CD14-positive monocyte (primary cell): ENCODE data around the gene DNAJB14. TPM values are rescaled to one million over a fixed set of nuclear protein-coding genes. Genes with fewer than 3 reads are reported as not detected.
A peak's percentile ranks its signal among the peaks of the same experiment; 100 is the strongest.

Experiments used
- DNase-seq, 3 donors: peaks; one replicate each; pipeline ENCODE4 v3.0.0-alpha.2; 2011 to 2022
- H2AFZ ChIP-seq: 2 replicates; pipeline ENCODE4 v1.6.0; 2012; ENCODE audit warnings: mild to moderate bottlenecking, low read depth, low read length, inconsistent platforms; ENCODE audit not compliant: insufficient read depth, poor library complexity, severe bottlenecking
- H3K27ac ChIP-seq, 2 donors: 1 replicate in 1 of 2; 2 replicates in 1 of 2; pipeline ENCODE4 v1.5.1; 2012 to 2013; ENCODE audit warnings: low read length in 2 of 2, control low read depth in 1 of 2, inconsistent platforms in 1 of 2, low read depth in 1 of 2, mild to moderate bottlenecking in 1 of 2
- H3K27me3 ChIP-seq, 2 donors: one replicate each; pipeline versions ENCODE4 v1.6.0 to v1.6.1; 2011 to 2013; ENCODE audit warnings: low read length in 2 of 2; ENCODE audit not compliant: control insufficient read depth in 2 of 2, insufficient read depth in 2 of 2
- H3K36me3 ChIP-seq, 2 donors: replicated peaks in 1 of 2; 1 replicate in 1 of 2; 2 replicates in 1 of 2; pipeline versions ENCODE4 v1.5.1 to v1.6.1; 2012 to 2013; ENCODE audit warnings: low read length in 2 of 2, control low read depth in 1 of 2, inconsistent platforms in 1 of 2, mild to moderate bottlenecking in 1 of 2; ENCODE audit not compliant: insufficient read depth in 2 of 2, control insufficient read depth in 1 of 2
- H3K4me1 ChIP-seq, 2 donors: 1 replicate in 1 of 2; 2 replicates in 1 of 2; pipeline versions ENCODE4 v1.5.1 to v1.6.1; 2012 to 2013; ENCODE audit warnings: low read length in 2 of 2, control low read depth in 1 of 2, inconsistent platforms in 1 of 2, mild to moderate bottlenecking in 1 of 2, moderate library complexity in 1 of 2; ENCODE audit not compliant: insufficient read depth in 2 of 2, control insufficient read depth in 1 of 2
- H3K4me2 ChIP-seq: replicated peaks from 2 replicates; pipeline ENCODE3; 2012; ENCODE audit warnings: low read length, moderate library complexity, mild to moderate bottlenecking; ENCODE audit not compliant: poor library complexity, severe bottlenecking; ENCODE audit errors: extremely low read depth
- H3K4me3 ChIP-seq, 3 experiments: fragments of 200-600 bp in 1 of 3; sonication (generic) in 1 of 3; replicated peaks in 1 of 3; 1 replicate in 2 of 3; 2 replicates in 1 of 3; pipeline ENCODE4 v1.5.1; 2011 to 2013; ENCODE audit warnings: low read length in 3 of 3, mild to moderate bottlenecking in 3 of 3, control low read depth in 2 of 3, low read depth in 2 of 3, inconsistent platforms in 1 of 3, moderate library complexity in 1 of 3
- H3K79me2 ChIP-seq: 2 replicates; pipeline ENCODE4 v1.6.0; 2012; ENCODE audit warnings: mild to moderate bottlenecking, control low read depth, inconsistent platforms, low read length, moderate library complexity; ENCODE audit not compliant: insufficient read depth
- H3K9ac ChIP-seq: 2 replicates; pipeline ENCODE4 v1.6.0; 2017; ENCODE audit warnings: low read length, mild to moderate bottlenecking; ENCODE audit not compliant: insufficient read depth, poor library complexity, severe bottlenecking
- H3K9me3 ChIP-seq, 2 donors: replicated peaks in 1 of 2; 1 replicate in 1 of 2; 2 replicates in 1 of 2; pipeline versions ENCODE4 v1.5.1 to v1.6.1; 2012 to 2013; ENCODE audit warnings: low read length in 2 of 2, control low read depth in 1 of 2; ENCODE audit not compliant: control insufficient read depth in 1 of 2, insufficient read depth in 1 of 2
- H4K20me1 ChIP-seq: 2 replicates; pipeline ENCODE4 v1.6.0; 2012; ENCODE audit warnings: mild to moderate bottlenecking, low read length, control low read depth, moderate library complexity; ENCODE audit not compliant: insufficient read depth
- H3K27ac Mint-ChIP-seq, 7 donors: one replicate each; pipeline ENCODE4 v1.8.0; 2020; ENCODE audit warnings: mild to moderate bottlenecking in 7 of 7, mixed read lengths in 7 of 7, moderate library complexity in 6 of 7, inconsistent platforms in 2 of 7
- H3K27me3 Mint-ChIP-seq, 3 donors: one replicate each; pipeline ENCODE4 v1.8.0; 2021 to 2022; ENCODE audit warnings: low read depth in 3 of 3, mild to moderate bottlenecking in 3 of 3, mixed read lengths in 3 of 3, moderate library complexity in 3 of 3, inconsistent platforms in 1 of 3
- H3K36me3 Mint-ChIP-seq, 2 donors: one replicate each; pipeline ENCODE4 v1.8.0; 2020; ENCODE audit warnings: mixed read lengths in 2 of 2, inconsistent platforms in 1 of 2, mild to moderate bottlenecking in 1 of 2
- H3K4me1 Mint-ChIP-seq: one replicate; pipeline ENCODE4 v1.8.0; 2020; ENCODE audit warnings: mild to moderate bottlenecking, mixed read lengths
- H3K4me3 Mint-ChIP-seq, 2 donors: one replicate each; pipeline ENCODE4 v1.8.0; 2020; ENCODE audit warnings: mild to moderate bottlenecking in 2 of 2, mixed read lengths in 2 of 2, moderate library complexity in 1 of 2
- H3K9me3 Mint-ChIP-seq, 7 donors: one replicate each; pipeline ENCODE4 v1.8.0; 2020 to 2022; ENCODE audit warnings: mixed read lengths in 7 of 7, mild to moderate bottlenecking in 6 of 7, moderate library complexity in 6 of 7, inconsistent platforms in 2 of 7
- WGBS: methylation state at CpG from one replicate; pipeline ENCODE4 v1.1.5; 2013; ENCODE audit warnings: missing lambda C conversion rate; ENCODE audit not compliant: insufficient coverage; 5-methylcytosine and 5-hydroxymethylcytosine counted together
- intact Hi-C, 2 donors: fragments of 100-400 bp; cut with micrococcal nuclease; formaldehyde crosslinking; loops; one replicate each; pipeline versions ENCODE4 v1.15.0 to v1.15.1; 2023
- polyA plus RNA-seq, 3 donors: library from polyadenylated mRNA; depleted of rRNA in 1 of 3; unstranded in 2 of 3; stranded (reverse) in 1 of 3; fragments of 300-500 nt in 2 of 3; fragments of >200 nt in 1 of 3; fragmentation: Illumina TruSeq in 2 of 3; gene quantifications; 1 replicate in 2 of 3; 2 replicates in 1 of 3; pipeline ENCODE4 v1.2.3, GENCODE V29; 2012 to 2021
- TF ChIP-seq, protein P1 (sequence below): fragments of 200-600 bp; IDR thresholded peaks from one replicate; pipeline ENCODE4 v1.8.0; 2022; ENCODE audit warnings: antibody characterized with exemption, mild to moderate bottlenecking

DNAJB14 gene
- polyA plus RNA-seq, 3 donors, result 15.6 to 21.4 (median 21.4) TPM

DNA sequence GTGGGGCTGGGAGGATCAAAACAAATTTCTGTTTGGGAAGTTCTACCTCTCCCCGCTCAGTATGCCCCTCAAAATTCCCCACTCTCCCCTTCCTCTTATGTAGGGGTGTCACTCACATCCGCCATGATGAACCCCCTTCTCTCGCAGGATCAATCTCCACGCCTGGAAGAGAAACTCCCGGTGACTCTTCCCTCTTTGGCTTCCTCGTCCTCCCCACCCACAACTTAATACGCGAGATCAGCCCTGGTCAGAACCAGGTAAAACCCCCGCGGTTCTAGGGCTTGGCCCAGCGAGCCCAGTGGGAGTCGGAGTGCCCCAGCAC, 52.6 kb downstream of the DNAJB14 start:
- peak overlapping the region; percentile 97 to 99 (median 99) for H3K27ac Mint-ChIP-seq
- peaks cover 18 to 22% of the 10 kb centered on the region in 2 donors for H3K36me3 Mint-ChIP-seq
- no peaks in the 10 kb centered on the region for H4K20me1 ChIP-seq
- WGBS, result 0% methylated on average over 11 of the region's 12 CpGs
- peak overlapping the region; percentile 95 for H3K9ac ChIP-seq
- H2AFZ ChIP-seq, result peak overlapping the region; percentile 86
- DNase-seq, result peak; percentile 12 to 75 (median 39)
- H3K9me3 ChIP-seq, result no peaks in the 10 kb centered on the region
- H3K4me1 Mint-ChIP-seq, result peaks cover 28% of the 10 kb centered on the region
- no peaks in the 10 kb centered on the region for H3K27me3 Mint-ChIP-seq
- peaks cover 53% of the 10 kb centered on the region for H3K79me2 ChIP-seq
- H3K4me3 Mint-ChIP-seq, result peak overlapping the region; percentile 91 to 94
- peak overlapping the region; percentile 72 to 99 (median 96) for H3K4me3 ChIP-seq
- intact Hi-C loops, result loop anchor here (5.0 kb wide), 3 partner anchors 36 to 331 kb away; partner anchors contain the start of genes TRMT10A (in 2 of the 2) and DNAJB14 (in 1 of the 2)
- peaks cover 15 to 23% of the 10 kb centered on the region in 2 donors for H3K4me1 ChIP-seq
- peak overlapping the region; percentile 96 for H3K4me2 ChIP-seq
- TF ChIP-seq, protein P1, sequence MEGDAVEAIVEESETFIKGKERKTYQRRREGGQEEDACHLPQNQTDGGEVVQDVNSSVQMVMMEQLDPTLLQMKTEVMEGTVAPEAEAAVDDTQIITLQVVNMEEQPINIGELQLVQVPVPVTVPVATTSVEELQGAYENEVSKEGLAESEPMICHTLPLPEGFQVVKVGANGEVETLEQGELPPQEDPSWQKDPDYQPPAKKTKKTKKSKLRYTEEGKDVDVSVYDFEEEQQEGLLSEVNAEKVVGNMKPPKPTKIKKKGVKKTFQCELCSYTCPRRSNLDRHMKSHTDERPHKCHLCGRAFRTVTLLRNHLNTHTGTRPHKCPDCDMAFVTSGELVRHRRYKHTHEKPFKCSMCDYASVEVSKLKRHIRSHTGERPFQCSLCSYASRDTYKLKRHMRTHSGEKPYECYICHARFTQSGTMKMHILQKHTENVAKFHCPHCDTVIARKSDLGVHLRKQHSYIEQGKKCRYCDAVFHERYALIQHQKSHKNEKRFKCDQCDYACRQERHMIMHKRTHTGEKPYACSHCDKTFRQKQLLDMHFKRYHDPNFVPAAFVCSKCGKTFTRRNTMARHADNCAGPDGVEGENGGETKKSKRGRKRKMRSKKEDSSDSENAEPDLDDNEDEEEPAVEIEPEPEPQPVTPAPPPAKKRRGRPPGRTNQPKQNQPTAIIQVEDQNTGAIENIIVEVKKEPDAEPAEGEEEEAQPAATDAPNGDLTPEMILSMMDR, result no peak
- H3K36me3 ChIP-seq, result peaks cover 0 to 18% of the 10 kb centered on the region in 2 donors
- H3K9me3 Mint-ChIP-seq, result no peaks in the 10 kb centered on the region
- H3K27me3 ChIP-seq, result no peaks in the 10 kb centered on the region
- H3K27ac ChIP-seq, result peak overlapping the region; percentile 97 to 99

DNA sequence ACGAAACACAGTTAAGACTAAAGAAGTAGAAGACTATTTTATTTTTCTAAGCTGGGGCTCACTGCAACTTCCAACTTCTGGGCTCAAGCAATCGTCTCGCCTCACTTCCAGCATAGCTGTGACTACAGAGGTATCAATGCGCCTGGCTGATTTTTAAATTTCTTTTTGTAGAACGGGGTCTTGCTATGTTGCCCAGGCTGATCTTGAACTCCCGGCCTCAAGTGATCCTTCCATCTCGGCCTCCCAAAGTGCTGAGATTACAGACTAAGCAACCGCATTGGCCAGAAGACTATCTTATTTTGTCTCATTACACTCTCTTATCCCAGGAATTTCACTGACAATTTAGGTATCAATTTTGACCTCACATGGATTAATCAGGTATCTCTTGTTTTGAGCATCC, 53.4 kb downstream of the DNAJB14 start:
- peak overlapping the region in 1 of 3 experiments; percentile 96 for H3K4me3 ChIP-seq
- H3K9me3 Mint-ChIP-seq, result no peaks in the 10 kb centered on the region
- peak overlapping the region; percentile 96 for H3K4me2 ChIP-seq
- no peak overlapping the region for H3K9ac ChIP-seq
- no peak overlapping the region for H2AFZ ChIP-seq
- peak overlapping the region in 1 of 2 donors; percentile 99 for H3K27ac ChIP-seq
- H3K4me1 Mint-ChIP-seq, result peaks cover 28% of the 10 kb centered on the region
- no peaks in the 10 kb centered on the region for H3K27me3 Mint-ChIP-seq
- peaks cover 0 to 11% of the 10 kb centered on the region in 2 donors for H3K36me3 ChIP-seq
- no peak for DNase-seq
- peaks cover 19 to 20% of the 10 kb centered on the region in 2 donors for H3K36me3 Mint-ChIP-seq
- 96% methylated on average over 8 of the region's 8 CpGs for WGBS
- no peaks in the 10 kb centered on the region for H3K9me3 ChIP-seq
- H3K27me3 ChIP-seq, result no peaks in the 10 kb centered on the region
- TF ChIP-seq, protein P1, result no peak
- H3K4me1 ChIP-seq, result peaks cover 15 to 23% of the 10 kb centered on the region in 2 donors
- peak overlapping the region; percentile 50 to 99 (median 98) for H3K27ac Mint-ChIP-seq
- peak overlapping the region; percentile 91 to 94 for H3K4me3 Mint-ChIP-seq
- intact Hi-C loops, result loop anchor here (5.0 kb wide), 3 partner anchors 36 to 331 kb away; partner anchors contain the start of genes TRMT10A (in 2 of the 2) and DNAJB14 (in 1 of the 2)
- H4K20me1 ChIP-seq, result no peaks in the 10 kb centered on the region
- H3K79me2 ChIP-seq, result peaks cover 60% of the 10 kb centered on the region
